ENCODE data around the gene VIPR2. TPM values are rescaled to one million over a fixed set of nuclear protein-coding genes. Genes with fewer than 3 reads are reported as not detected.
"Not testable (repeated sequence)": the region's sequence is repeated elsewhere in the genome, so short reads cannot be mapped to it uniquely, and the experiment has no call there.

The VIPR2 gene
- total and polyA plus RNA-seq, 11 donors: 3.3 to 27.0 (median 18.5) TPM

GRCh38 chr7:158988302-158988862 lies 156.3 kb downstream of the VIPR2 start:
- peaks cover 0 to 45% (median 18%) of the 10 kb centered on the region in 9 donors for H3K27me3 ChIP-seq
- H3K4me1 ChIP-seq: no peaks in the 10 kb centered on the region
- peaks cover 0 to 12% (median 3%) of the 10 kb centered on the region in 12 donors for H3K9me3 ChIP-seq
- H3K36me3 ChIP-seq: no peaks in the 10 kb centered on the region
- TF ChIP-seq CTCF (IDR thresholded peaks at IDR 0.05): no peak
- TF ChIP-seq POLR2A (IDR thresholded peaks at IDR 0.05): no peak
- ATAC-seq (no peak), DNase-seq (no peak)
- intact Hi-C loops (cut with DNase I): no loop called here
- H3K4me3 ChIP-seq: no peak overlapping the region
- no peak overlapping the region for H3K27ac ChIP-seq
- WGBS, 4 donors: 59 to 66% (median 64%) methylated on average over 2 of the region's 2 CpGs

- 30 to 67% (median 52%) methylated on average over 1 of the region's 1 CpG for WGBS, 4 donors
- Histone ChIP-seq H3K4me3 (no peak overlapping the region), H3K27me3 (peaks cover 0 to 38% (median 14%) of the 10 kb centered on the region in 9 donors), H3K36me3 (no peaks in the 10 kb centered on the region), H3K9me3 (peaks cover 0 to 19% (median 6%) of the 10 kb centered on the region in 12 donors), H3K27ac (no peak overlapping the region), H3K4me1 (no peaks in the 10 kb centered on the region)
- intact Hi-C loops (cut with DNase I): no loop called here
- no peak for TF ChIP-seq CTCF (IDR thresholded peaks at IDR 0.05)
- TF ChIP-seq POLR2A (IDR thresholded peaks at IDR 0.05): no peak
- DNase-seq: no peak
- ATAC-seq: no peak
These were observed 157.0 kb downstream of the VIPR2 start for GRCh38 chr7:158987691-158988090.

GRCh38 chr7:158985583-158985982 lies 159.1 kb downstream of the VIPR2 start:
- Histone ChIP-seq H3K27ac (no peak overlapping the region), H3K36me3 (no peaks in the 10 kb centered on the region), H3K4me3 (no peak overlapping the region), H3K27me3 (peaks cover 0 to 19% (median 1%) of the 10 kb centered on the region in 9 donors), H3K4me1 (no peaks in the 10 kb centered on the region), H3K9me3 (peaks cover 0 to 35% (median 22%) of the 10 kb centered on the region in 12 donors)
- ATAC-seq: peak in 1 of 4 donors; percentile 7
- TF ChIP-seq POLR2A (IDR thresholded peaks at IDR 0.05): no peak
- no peak for TF ChIP-seq CTCF (IDR thresholded peaks at IDR 0.05)
- intact Hi-C loops (cut with DNase I): no loop called here
- 39 to 67% (median 58%) methylated on average over 4 of the region's 4 CpGs for WGBS, 4 donors
- no peak for DNase-seq

GRCh38 chr7:158984007-158984406 lies 160.7 kb downstream of the VIPR2 start:
- DNase-seq; ATAC-seq; H3K27ac ChIP-seq; H3K27me3 ChIP-seq; intact Hi-C loops (cut with DNase I); H3K36me3 ChIP-seq; H3K4me1 ChIP-seq; H3K4me3 ChIP-seq: not testable (repeated sequence)
- WGBS, 4 donors: 47 to 67% (median 61%) methylated on average over 2 of the region's 2 CpGs
- H3K9me3 ChIP-seq: peaks cover 0 to 35% (median 22%) of the 10 kb centered on the region in 12 donors

- intact Hi-C loops (cut with DNase I); H3K27ac ChIP-seq; H3K27me3 ChIP-seq; DNase-seq; H3K4me1 ChIP-seq; ATAC-seq; H3K36me3 ChIP-seq; H3K4me3 ChIP-seq: not testable (repeated sequence)
- H3K9me3 ChIP-seq: peaks cover 0 to 35% (median 22%) of the 10 kb centered on the region in 12 donors
- WGBS, 4 donors: 70 to 78% (median 75%) methylated on average over 9 of the region's 15 CpGs
These were observed 162.6 kb downstream of the VIPR2 start for GRCh38 chr7:158982080-158982479.
